Measurements from ENCODE around the gene HOXC9. TPM values are rescaled to one million over a fixed set of nuclear protein-coding genes. Genes with fewer than 3 reads are reported as not detected.

HOXC9 gene
- total RNA-seq, 4 donors from 2014 or later, result 0.28 to 2.0 (median 0.44) TPM; not detected in 1

- DNase-seq (ENCODE audit: low spot score) (no peak), ATAC-seq (ENCODE audit: low FRiP score) (no peak)
- TF ChIP-seq CTCF (IDR thresholded peaks at IDR 0.05), result no peak
These were observed 45.9 kb upstream of the HOXC9 start for GRCh38 chr12:53953831-53954693.

- ATAC-seq (ENCODE audit: low FRiP score) (no peak), DNase-seq (ENCODE audit: low spot score) (no peak)
These were observed 45.3 kb upstream of the HOXC9 start, which contains the start of gene HOXC12 for GRCh38 chr12:53954694-53955035. TSS of gene HOXC12 (plus strand) at chr12:53954903. CDS start at chr12:53954930, 27 bp downstream.

GRCh38 chr12:53955036-53955775 is 44.8 kb upstream of the HOXC9 start:
- DNase-seq (ENCODE audit: low spot score) (no peak), ATAC-seq (ENCODE audit: low FRiP score) (no peak)
- no peak for TF ChIP-seq CTCF (IDR thresholded peaks at IDR 0.05)

More at GRCh38 chr12:53954694-53955035, 45.3 kb upstream of the HOXC9 start, which contains the start of gene HOXC12:
- TF ChIP-seq CTCF (IDR thresholded peaks at IDR 0.05), result no peak

- no peak for ATAC-seq (ENCODE audit: low FRiP score)
- no peak for DNase-seq (ENCODE audit: low spot score)
- no peak for TF ChIP-seq CTCF (IDR thresholded peaks at IDR 0.05)
These were observed 44.1 kb upstream of the HOXC9 start for GRCh38 chr12:53955776-53956250.

GRCh38 chr12:53956251-53956887 is 43.6 kb upstream of the HOXC9 start:
- TF ChIP-seq CTCF (IDR thresholded peaks at IDR 0.05), result no peak
- no peak for DNase-seq (ENCODE audit: low spot score)
- ATAC-seq (ENCODE audit: low FRiP score), result no peak

GRCh38 chr12:53956914-53957536 is 42.9 kb upstream of the HOXC9 start:
- DNase-seq (ENCODE audit: low spot score) (no peak), ATAC-seq (ENCODE audit: low FRiP score) (no peak)
- no peak for TF ChIP-seq CTCF (IDR thresholded peaks at IDR 0.05)
